Inferior parietal cortex (tissue), 1 donor: ENCODE results near the gene F12.

Source experiments
- DNase-seq: peaks from one replicate; pipeline ENCODE4 v3.0.0-alpha.2; 2016; ENCODE audit errors: extremely low spot score

F12 gene

DNA sequence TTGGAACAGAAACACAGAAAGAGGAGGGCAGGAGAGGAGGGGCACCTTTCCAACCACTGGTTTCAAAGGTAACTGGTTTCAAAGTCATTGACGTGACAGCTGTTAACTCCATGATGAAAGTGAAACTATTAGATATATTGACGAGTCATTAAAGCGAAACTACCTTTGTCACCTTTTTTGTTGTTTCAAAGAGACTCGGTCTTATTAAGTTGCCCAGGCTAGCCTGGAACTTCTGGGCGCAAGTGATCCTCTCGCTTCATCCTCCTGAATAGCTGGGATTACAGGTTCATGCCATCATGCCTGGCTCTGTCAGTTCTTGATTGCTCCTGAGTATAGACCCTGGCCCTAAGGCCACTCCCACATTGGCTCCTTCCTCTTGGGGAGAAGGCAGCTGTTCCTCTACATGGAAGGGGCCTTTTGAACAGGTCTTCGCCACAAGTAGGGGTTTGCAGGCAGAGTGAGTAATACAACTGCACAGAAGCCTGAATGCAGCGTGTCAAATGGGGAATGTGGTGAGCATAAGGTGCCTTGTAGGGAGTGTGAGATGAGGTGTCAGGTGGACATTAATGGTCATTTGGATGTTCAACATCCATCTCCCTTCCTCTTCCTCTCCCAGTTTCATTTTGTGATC is 3.4 kb upstream of the F12 start:
- DNase-seq, result no peak

GRCh38 chr5:177410575-177410974 is 1.2 kb upstream of the F12 start:
- DNase-seq, result no peak

GRCh38 chr5:177405805-177406204 is 3.6 kb downstream of the F12 start:
- no peak for DNase-seq

- DNase-seq, result no peak
These were observed 4.1 kb downstream of the F12 start for GRCh38 chr5:177405312-177405711.

GRCh38 chr5:177404641-177405179 is 4.7 kb downstream of the F12 start:
- no peak for DNase-seq

GRCh38 chr5:177403792-177404640 is 5.3 kb downstream of the F12 start:
- peak; percentile 73 for DNase-seq

DNA sequence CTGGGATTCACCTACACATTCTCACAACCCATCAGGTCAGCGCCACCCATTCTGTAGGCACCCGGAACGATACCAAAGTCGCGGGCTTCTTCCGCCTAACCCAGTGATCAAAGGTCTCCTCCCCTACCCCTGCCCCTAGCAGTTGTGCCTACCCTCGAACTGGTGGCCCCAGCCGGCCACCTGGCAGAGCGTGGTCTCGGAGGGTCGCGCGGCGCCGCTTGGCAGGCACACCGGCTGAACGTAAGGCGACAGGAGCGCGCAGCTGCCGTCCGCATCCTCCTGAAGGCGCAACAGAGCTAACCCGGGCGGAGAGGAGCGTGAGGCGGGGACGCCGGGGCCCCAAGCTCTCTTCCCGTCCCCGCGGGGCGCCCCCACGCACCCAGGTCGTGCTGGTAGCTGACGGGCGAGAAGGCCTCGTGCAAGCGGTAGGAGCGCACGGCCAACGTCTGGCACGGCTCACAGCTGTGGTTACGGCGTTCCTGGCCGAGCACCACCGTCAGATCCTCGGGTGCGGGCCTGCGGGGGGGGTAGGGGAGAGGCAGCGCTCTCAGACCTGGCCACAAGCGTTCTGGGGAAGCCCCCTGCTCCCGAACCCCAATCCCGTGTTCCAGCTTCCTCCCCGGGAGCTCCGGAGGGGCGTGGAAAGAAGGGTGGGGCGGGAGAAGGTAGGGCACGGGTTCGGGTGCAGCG is 6.1 kb downstream of the F12 start:
- no peak for DNase-seq

GRCh38 chr5:177402271-177403043 is 6.9 kb downstream of the F12 start:
- peak; percentile 24 for DNase-seq

DNA sequence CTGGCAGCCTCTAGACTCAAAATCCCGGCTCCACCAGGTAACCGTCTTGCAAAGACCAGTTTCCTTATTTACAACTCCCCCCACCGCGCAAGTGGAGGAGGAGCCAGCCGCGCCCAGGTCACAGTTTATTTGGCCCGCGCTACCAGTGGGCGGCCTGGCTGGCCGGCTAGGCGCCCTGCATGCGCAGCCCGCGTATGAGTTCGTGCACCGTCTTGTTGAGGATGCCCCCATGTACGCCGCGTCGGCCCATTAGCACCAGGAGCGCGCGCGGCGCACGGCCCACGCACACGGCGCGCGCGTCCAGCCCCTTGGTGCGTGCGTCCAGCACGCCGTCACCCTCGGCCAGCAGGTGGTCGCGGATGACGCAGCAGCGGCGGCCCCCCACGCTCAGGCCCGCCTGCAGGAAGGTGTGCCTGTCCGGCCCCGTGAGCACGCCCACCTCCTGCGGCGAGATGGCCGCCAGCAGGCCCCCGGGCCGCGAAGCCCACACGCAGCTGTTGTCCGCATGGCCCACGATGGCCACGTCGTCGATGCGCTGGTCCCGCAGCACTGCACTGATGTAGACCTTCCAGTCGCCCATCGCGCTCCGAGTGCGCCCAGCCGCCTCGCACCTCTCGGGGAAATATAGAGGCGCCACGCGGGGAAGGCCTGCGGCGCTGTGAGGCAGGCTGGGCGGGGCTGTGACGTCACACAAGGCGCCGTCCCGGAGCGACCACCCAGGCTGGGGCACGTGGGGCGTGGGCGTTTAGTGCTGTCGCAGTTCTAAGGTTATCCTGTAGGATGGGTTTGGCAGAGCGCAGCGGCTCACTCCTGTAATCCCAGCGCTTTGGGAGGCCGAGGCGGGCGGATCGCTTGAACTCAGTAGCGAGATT is 9.1 kb downstream of the F12 start, which contains the start of gene PFN3:
PFN3 (minus strand) TSS at position 665 of the 872 bp plus-strand sequence; CDS start at position 580, 85 bp downstream.
- DNase-seq, result no peak

- no peak for DNase-seq
These were observed 11.4 kb downstream of the F12 start for GRCh38 chr5:177397875-177398390.

GRCh38 chr5:177396807-177397206 is 12.6 kb downstream of the F12 start:
- no peak for DNase-seq

DNA sequence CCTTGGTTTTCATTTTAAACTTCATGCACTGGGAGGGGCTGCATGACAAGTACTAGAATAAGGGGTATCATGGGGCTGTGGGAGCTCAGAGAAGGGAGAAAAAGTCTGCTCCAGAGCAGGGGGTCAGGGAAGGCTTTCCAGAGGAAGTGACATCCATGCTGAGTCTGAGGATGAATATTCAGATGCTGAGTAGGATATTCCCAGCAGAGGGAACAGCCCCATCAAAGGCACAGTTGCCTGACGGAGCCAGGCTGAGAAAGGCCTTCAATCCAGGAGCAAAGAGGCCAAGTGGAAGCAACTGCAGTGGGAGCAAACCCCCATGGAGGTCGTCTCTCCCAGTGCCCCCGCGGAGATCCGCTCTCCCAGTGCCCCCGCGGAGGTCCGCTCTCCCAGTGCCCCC is 13.3 kb downstream of the F12 start:
- no peak for DNase-seq

DNA sequence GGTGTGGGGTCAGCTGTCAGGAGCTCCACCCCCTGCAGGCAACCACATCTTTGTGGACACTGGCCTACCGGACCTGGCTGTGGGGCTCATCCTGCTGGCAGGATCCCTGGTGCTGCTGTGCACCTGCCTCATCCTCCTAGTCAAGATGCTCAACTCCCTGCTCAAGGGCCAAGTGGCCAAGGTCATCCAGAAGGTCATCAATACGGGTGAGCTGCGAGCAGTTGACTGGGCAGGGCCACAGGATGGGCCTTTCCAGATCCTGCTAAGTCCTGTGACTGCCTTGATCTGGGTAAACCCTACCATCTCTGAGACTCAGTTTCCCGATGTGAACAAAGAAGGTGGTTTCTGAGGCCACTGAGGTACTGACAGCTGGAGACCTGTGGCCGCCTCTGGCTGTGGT is 15.4 kb downstream of the F12 start:
- DNase-seq, result no peak

DNA sequence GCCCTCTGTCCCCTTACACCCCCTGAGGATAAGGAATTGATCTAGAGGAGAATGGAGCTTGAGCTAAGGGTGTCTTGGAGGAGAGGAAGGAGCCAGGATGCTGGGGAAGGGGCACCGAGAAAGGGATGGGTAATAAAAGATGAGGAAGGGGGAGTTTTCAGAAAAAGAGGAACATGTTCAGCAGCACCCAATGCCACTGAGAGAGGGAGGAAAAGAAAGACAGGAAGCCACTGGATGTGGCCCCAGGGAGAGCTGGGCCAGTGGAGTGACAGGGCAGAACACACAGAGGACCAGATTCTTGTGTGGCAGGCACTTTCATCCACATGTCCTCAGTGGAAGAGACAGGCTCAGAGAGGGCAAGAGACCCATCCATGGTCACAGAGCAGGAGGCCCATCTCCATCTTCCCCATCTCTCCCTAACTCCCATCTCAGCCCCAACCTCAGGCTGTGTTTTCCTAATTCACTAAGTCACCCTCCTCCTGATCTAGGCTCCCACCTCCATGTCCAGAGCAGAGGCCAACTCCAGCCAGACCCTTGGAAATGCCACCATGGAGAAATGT is 16.1 kb downstream of the F12 start:
- no peak for DNase-seq

- DNase-seq, result no peak
These were observed 16.6 kb downstream of the F12 start for GRCh38 chr5:177392765-177393164.

DNA sequence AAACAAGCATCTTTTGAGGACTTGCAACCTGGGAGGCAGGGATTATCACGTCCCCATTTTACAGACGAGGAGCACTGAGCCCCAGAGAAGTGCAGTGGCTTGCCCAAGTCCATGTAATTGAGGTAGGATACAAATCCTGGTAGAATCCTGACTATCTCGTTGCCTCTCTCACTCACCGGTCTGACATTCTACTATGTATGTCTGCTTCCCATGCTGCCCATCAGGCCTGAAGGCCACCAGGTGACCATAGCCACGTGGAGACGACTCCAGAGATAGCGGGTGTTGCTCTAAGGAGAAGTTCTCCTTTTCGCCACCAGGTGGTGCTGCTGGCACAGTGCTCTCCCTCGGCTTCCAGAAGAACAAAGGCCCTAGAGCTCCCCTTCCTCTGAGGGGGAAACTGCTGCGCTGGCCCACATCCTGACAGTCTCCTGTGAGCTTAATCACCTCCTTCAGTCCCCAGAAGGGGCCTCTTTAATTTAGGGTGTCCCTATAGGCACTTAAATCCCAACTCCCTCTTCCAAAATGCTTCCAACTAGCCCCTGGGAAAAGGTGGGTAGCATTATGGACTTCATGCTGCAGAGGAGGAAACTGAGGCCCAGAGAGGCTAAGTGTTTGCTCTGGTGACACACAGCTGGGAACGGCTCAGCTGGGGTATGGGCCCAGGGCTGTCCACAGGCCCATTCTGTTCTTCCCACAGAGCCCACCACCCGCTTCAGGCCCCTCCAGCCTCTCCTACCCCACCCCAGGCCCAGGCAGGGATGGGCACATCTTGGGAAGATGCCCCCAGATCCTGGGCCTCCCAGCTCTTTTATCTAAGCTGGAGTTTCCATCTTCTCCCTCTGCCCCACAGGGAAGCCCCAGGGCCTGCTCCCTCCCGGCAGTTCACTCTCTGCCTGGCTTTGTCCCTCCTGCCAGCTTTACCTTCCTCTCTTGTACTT is 18.7 kb downstream of the F12 start:
- peak; percentile 92 for DNase-seq

DNA sequence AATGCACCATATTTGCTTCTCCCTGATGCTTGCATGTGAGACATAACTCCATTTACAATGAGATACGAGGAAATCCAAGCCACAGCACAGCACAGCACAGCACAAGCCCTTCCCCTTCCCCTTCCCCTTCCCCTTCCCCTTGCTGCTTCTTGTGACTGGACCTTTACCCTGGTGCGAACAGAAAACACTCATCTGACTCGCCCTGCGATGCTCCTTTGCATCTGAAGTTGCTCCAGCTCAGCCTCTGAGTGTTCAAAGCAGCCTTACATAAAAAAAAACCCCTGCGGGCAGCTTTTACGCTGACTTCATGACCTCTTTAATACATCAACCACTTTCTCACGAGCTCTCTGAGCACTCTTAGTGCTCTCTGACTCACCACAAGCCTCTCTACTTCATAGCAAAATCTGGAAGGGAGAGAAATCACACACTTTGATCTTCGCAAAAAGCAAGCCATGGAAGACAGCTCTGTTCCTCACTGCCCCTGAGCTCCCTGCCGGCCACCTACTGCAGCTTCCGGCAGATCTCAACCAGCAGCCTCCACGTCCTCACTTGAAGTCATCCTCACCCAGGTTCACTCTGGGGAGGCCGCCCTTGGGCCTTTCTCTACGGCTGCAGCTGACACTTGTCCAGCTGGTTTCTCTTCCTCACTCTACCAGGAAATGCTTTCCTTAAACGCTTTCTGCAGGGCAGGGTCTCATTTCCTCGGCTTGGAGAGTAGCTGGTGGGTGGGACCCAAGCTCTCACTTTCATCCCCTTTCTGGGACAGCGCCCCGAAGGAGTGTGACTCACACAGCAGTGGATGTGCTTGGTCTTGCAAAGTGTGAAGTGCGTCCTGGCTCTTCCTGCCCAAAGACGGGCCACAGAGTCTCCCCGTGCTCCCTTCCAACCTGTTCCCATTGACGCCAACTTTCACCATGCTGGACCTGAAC is 19.9 kb downstream of the F12 start:
- no peak for DNase-seq
